DOHH2 (cell line): ENCODE data around the gene GNG12.

Experiments used
- CTCF ChIP-seq: fragments of 200-600 bp; sonication (generic); IDR thresholded peaks from one replicate; pipeline ENCODE4 v1.5.1; 2014; ENCODE audit warnings: antibody characterized with exemption, mild to moderate bottlenecking, low read depth, low read length; ENCODE audit not compliant: poor library complexity, severe bottlenecking
- EZH2phosphoT487 ChIP-seq: fragments of 200-600 bp; sonication (generic); IDR thresholded peaks from 2 replicates; pipeline ENCODE4 v1.6.1; 2017; ENCODE audit warnings: borderline replicate concordance, mild to moderate bottlenecking, antibody characterized with exemption, low read length, moderate library complexity, mixed read lengths

- TF ChIP-seq CTCF: no peak
- no peak for TF ChIP-seq EZH2phosphoT487
These were observed 26.0 kb downstream of the GNG12 start for GRCh38 chr1:67807282-67807681.
